Dedifferentiated amniotic fluid mesenchymal stem cell (primary cell): ENCODE data around the gene CEP112.
"Not testable (repeated sequence)": the region's sequence is repeated elsewhere in the genome, so short reads cannot be mapped to it uniquely, and the experiment has no call there.

ENCODE experiments used
- DNase-seq: peaks from one replicate; pipeline ENCODE4 v3.0.0-alpha.2; 2016; ENCODE audit errors: extremely low spot score

The CEP112 gene

DNA sequence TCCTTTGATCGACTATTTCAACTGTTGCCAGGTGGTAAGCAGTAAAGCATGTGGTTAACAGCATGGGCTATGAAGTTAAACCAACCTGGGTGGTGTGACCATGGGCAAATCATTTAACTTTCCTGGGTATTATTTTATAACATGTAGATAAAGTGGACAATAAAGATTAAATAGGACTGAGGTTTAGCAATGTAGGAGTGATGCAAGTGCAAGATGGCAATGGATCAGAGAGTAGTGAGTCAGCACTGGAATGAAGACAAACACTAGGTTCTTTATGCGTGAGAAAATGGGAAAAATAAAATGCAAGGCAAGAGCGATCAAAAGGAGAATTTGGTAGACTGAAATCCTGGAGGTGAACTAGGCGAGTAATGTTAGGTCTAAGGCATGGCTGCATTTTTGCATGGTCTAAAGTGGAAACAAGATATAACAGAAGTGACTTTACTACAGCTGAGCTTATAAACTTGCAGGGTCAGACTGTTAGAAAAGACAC, 408.0 kb downstream of the CEP112 start:
- peak; percentile 64 for DNase-seq

DNA sequence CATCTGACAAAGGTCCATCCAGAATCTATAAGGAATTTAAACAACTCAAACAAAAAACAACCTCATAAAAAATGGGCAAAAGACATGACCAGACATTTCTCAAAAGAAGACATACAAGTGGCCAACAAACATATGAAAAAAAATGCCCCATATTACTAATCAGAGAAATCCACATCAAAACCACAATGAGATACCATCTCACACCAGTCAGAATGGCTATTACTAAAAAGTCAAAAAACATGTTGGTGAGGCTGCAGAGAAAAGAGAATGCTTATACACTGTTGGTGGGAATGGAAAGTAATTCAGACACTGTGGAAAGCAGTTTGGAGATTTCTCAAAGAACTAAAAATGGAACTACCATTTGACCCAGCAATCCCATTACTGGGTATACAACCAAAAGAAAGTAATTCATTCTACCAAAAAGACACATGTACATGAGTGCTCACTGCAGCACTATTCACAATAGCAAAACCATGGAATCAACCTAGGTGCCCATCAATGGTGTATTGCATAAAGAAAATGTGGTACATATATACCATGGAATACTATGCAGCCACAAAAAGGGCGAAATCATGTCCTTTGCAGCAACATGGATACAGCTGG, 409.7 kb downstream of the CEP112 start:
- not testable (repeated sequence) for DNase-seq

- no peak for DNase-seq
Observed at GRCh38 chr17:65780111-65780510, 411.8 kb downstream of the CEP112 start.

DNA sequence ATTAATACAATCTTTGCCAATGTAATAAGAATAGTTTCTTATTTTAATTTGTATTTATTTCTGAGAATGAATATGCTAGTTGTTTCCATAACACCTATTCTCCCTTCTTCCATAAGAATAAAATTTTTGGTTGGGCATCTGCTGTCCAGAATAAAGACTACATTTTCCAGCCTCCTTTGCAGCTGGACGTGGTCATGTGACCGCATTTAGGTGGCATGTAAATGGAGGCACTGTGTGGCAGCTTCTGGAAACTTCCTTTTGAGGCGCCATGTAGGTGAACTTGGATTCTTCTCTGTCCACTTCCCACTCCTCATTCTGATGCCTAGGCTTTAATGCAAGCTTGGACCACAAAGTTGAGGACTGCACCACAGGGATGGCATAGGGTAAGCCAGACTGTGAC, 415.0 kb downstream of the CEP112 start:
- DNase-seq = no peak

DNA sequence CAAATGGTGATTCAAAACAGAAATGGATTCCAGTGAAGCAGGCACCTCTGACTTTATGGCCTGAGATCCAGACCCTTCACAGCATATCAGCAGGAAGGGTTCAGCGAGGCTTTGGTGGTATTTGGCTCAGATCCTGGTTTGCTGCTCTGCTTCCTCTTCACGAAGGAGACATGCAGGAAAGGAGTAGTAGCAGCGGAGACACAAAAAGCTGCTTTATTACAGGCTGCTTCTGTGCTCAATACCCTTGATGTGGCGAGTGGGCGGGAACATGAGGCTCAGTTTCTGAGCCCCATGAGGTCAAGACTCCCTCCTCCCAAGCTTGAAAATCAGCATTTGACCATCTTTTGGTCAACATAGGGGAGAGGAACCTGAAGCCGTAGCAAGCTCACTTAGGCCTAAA, 417.1 kb downstream of the CEP112 start:
- no peak for DNase-seq

DNA sequence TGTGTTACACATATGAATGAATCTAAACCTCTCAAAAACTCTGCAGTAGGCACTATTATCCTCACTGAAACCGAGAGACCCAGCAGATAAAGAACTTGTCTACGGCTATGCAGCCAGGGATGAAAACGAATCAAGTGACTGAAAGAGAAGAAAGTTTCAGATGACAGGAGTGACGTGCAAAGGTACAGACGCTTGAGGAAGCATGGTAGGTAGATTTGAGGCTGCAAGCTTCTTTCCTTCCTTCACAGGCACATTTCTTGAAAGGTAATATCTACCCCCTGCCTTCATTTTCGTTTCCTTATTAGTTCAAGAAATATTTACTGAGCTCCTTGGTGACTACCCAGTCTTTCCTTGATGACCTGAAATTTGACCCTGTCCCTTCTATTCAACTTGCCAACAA, 418.9 kb downstream of the CEP112 start:
- DNase-seq = no peak

DNA sequence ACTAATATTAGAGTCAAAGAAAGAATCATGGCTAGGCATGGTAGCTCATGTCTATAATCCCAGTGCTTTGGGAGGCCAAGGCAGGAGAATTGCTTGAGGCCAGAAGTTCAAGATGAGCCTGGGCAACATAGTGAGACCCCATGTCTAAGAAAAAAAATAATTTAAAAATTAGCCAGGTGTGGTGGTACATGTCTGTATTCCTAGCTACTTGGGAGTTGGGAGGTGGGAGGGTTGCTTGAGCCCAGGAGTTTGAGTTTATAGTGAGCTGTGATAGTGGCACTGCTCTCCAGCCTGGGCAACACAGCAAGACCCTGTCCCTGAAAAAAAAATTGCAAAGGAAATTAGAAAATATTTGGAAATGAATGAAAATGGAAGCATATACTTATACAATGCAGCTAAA, 420.2 kb downstream of the CEP112 start:
- DNase-seq = no peak

GRCh38 chr17:65763786-65764185, 428.1 kb downstream of the CEP112 start:
- no peak for DNase-seq

- no peak for DNase-seq
Observed at GRCh38 chr17:65762973-65763372, 429.0 kb downstream of the CEP112 start.

DNA sequence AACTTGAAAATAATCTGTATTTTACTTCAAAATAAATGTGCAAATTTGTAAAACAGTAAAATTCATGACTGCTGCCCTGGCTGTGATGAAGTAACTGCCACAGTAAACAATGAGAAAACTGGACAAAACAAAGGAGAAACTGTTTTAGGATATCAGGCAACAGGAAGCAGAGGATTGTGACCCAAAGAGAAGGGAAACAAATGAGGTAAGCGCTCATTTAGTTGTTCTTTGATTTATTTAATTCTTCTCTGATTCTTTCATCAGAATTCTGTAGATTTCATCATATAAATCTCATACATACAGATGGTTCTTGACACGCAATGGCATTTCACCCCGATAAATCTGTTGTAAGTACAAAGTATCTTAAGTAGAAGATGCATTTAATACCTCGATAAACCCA, 432.4 kb downstream of the CEP112 start:
- no peak for DNase-seq

GRCh38 chr17:65756760-65757159, 435.2 kb downstream of the CEP112 start:
- DNase-seq = no peak

GRCh38 chr17:65755799-65756198, 436.1 kb downstream of the CEP112 start:
- no peak for DNase-seq

- no peak for DNase-seq
Observed at GRCh38 chr17:65754630-65755029, 437.3 kb downstream of the CEP112 start.

DNA sequence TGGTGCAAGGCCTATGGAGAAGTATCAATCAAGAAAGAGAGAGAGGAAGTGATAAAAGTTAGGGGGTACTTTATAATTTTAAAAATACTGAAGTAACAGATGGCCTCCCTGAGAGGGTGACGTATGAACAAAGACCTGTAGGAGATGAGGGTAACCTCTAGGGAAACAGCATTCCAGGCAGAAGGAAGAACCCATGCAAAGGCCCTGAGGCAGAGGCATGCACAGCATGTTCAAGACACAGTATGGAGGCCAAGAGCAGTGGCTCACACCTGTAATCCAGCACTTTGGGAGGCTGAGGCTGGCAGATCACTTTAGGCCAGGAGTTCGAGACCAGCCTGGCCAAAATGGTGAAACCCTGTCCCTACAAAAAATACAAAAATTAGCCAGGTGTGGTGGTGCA, 437.9 kb downstream of the CEP112 start:
- no peak for DNase-seq

GRCh38 chr17:65753348-65753747, 438.6 kb downstream of the CEP112 start:
- no peak for DNase-seq

DNA sequence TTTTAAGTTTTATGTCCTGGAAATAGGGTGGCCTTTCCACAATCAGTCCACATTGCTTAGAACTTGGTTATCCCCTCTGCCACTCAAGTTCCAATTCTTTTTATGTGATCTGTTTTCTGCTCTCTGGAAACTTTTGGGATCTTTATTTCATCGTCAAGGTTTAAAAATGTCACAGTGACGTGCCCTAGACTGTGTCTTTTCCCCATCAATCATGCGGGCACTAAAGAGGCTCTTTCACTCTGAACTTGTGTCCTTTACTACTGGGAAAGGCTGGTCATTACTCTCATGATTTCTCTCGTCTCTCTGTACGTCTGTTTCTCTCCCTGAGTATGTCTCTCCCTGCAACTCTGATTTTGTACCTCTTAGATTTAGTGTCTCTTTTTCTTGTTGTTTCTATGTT, 440.7 kb downstream of the CEP112 start:
- no peak for DNase-seq

DNA sequence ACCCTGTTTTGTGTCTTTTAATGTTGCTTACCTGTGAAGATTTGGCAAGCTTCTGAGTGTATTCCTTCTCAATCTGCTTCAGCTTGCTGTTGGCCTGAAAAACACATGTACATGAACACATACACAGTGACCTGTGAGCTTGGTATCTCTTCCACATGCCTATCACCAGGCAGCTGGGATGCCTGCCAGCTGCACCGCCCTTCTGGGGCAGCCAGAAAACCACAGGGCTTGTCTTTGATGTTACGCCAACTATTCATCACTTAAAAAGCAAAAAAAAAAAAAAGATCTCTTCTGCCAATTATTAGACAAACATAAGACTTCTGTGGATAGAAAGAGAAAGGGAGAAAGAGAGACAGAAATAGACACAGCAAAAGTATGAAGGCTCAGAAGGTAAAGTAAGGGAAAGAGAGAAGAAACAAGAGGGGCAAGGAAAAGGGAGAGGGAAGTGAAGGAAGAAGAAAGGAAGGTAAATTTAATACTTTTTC, 441.3 kb downstream of the CEP112 start:
- peak; percentile 47 for DNase-seq

DNA sequence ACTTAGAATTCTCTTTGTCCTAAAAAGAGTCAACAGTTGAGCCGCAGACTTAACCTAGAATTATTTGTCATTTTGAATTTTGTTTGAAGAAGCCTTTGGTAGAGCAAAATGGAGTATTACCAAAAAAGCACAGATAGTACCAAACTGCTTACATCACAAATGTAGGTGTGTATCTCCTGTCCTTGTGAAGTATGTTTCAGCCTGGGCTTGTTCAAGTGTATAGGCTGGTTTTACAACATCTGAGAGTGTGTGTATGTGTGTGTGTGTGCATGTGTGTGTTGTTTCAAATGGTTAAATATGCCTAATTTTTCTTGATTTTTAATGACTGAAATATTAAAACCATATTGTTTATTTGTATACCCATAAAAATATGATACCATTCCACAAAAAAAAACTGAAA, 441.8 kb downstream of the CEP112 start:
- DNase-seq = no peak

- DNase-seq = no peak
Observed at GRCh38 chr17:65749479-65749878, 442.5 kb downstream of the CEP112 start.

- DNase-seq = no peak
Observed at GRCh38 chr17:65745241-65745640, 446.7 kb downstream of the CEP112 start.

DNA sequence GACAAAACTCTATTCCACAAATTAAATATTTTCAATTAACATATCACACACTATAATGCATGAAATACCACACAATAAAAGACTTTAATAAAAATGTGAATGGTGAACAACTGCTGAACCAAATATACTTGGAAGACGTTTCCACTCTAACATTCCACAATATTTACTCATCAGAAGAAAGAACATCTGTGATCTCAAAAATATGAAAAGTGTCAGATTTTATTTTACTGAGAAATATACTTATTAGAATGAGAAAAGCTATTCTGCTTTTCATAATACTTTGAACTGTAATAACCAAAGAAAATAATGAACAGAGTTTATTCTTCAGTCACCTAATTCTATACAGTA, 448.7 kb downstream of the CEP112 start:
- no peak for DNase-seq

DNA sequence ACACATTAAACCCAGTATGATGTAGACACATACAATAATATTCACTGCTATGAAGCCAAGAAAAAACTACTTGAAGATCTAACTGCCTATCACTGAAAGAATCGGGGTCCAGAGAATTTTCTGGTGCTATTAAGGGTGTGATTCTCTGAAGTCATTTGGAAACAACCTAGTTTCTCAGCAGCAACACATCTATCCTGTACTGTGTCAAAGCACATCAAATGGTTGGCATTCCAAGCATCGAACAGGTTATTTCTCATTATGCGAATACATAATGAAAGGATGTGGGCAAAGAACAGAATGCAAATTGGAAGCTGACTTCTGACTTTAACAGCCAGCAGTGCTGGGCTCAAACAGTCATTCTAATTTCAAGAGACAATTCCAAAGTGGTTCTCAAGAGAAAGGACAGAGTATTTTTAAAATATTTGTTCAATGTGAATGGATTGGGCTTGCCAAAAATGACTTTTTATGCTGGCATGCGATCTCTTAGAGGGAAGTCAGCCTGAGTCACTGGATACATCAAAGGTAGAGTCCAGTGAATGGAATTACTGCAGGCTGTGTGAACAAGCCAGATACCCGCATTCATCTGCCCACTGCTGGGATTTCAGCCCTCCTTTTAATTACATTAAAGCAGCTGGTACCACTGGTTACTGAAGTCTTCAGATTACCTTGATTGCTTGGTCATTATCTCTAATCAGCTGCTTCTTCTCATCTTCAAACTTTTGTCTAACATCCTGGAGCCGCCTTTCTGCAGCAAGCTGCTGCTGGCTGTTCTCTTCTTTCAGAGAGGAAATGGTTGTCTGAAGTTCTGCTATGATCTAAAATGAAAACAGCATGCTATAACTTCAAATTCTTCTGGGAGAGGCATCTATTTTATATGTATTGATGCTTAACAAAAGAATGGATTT, 449.3 kb downstream of the CEP112 start:
- peak; percentile 66 for DNase-seq

DNA sequence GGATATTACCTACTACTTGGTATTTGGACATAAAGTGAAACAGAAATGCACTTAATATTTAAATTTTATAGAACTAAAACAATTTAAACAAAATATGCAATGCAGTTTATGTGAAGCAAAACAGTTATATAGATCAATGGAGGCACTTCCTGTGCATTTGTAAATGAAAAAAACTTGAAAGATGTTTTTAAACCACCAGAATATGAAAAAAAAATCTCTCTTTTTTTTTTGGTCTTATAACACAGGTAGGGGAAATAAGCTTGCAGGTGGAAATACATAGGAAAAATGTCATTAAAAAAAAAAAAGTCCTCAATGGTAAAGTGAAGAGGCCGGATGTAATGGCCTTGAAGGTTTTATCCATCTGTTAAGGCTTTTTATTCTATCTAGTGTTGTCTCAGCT, 450.2 kb downstream of the CEP112 start:
- DNase-seq = no peak
